Right atrium auricular region (tissue), 2 donors: Measurements from ENCODE around the gene ZNRF4. TPM values are rescaled to one million over a fixed set of nuclear protein-coding genes. Genes with fewer than 3 reads are reported as not detected.

ENCODE experiments used
- DNase-seq: peaks from one replicate; pipeline ENCODE4 v3.0.0-alpha.2; 2019; ENCODE audit warnings: low spot score
- H3K27ac ChIP-seq, 2 donors: fragments of 200-600 bp; sonication (generic); 1 replicate in 1 of 2; 2 replicates in 1 of 2; pipeline ENCODE4 v1.5.1; 2016 to 2019
- H3K27me3 ChIP-seq, 2 donors: fragments of 200-600 bp; sonication (generic); one replicate each; pipeline versions ENCODE4 v1.5.1 to v1.6.0; 2017 to 2019
- H3K36me3 ChIP-seq: fragments of 200-600 bp; sonication (generic); one replicate; pipeline ENCODE4 v1.5.1; 2016
- H3K4me1 ChIP-seq, 2 donors: fragments of 200-600 bp; sonication (generic); one replicate each; pipeline versions ENCODE4 v1.5.1 to v1.6.0; 2017 to 2019
- H3K4me3 ChIP-seq, 2 donors: fragments of 200-600 bp; sonication (generic); 1 replicate in 1 of 2; 2 replicates in 1 of 2; pipeline ENCODE4 v1.5.1; 2017 to 2019; ENCODE audit warnings: mild to moderate bottlenecking in 1 of 2, moderate library complexity in 1 of 2
- H3K9me3 ChIP-seq, 2 donors: fragments of 200-600 bp; sonication (generic); one replicate each; pipeline ENCODE4 v1.5.1; 2019
- total RNA-seq, 2 donors: library from RNA; depleted of rRNA; stranded (reverse); fragments of >200 nt; gene quantifications; one replicate each; pipeline ENCODE4 v1.1.0, GENCODE V29; 2016
- TF ChIP-seq, protein P1 (sequence below), 2 donors: fragments of 200-600 bp; sonication (generic); IDR thresholded peaks; one replicate each; pipeline ENCODE4 v1.5.1; 2019; ENCODE audit warnings: antibody characterized with exemption in 2 of 2

The ZNRF4 gene
- total RNA-seq, 2 donors from 2014 or later: not detected

GRCh38 chr19:5477451-5478215 is 22.4 kb downstream of the ZNRF4 start:
- peaks cover 4 to 18% of the 10 kb centered on the region in 2 donors for H3K9me3 ChIP-seq
- no peaks in the 10 kb centered on the region for H3K36me3 ChIP-seq
- no peak for DNase-seq
- no peaks in the 10 kb centered on the region for H3K4me1 ChIP-seq
- H3K4me3 ChIP-seq: no peak overlapping the region
- H3K27me3 ChIP-seq: peaks cover 0 to 6% of the 10 kb centered on the region in 2 donors
- TF ChIP-seq, protein P1, sequence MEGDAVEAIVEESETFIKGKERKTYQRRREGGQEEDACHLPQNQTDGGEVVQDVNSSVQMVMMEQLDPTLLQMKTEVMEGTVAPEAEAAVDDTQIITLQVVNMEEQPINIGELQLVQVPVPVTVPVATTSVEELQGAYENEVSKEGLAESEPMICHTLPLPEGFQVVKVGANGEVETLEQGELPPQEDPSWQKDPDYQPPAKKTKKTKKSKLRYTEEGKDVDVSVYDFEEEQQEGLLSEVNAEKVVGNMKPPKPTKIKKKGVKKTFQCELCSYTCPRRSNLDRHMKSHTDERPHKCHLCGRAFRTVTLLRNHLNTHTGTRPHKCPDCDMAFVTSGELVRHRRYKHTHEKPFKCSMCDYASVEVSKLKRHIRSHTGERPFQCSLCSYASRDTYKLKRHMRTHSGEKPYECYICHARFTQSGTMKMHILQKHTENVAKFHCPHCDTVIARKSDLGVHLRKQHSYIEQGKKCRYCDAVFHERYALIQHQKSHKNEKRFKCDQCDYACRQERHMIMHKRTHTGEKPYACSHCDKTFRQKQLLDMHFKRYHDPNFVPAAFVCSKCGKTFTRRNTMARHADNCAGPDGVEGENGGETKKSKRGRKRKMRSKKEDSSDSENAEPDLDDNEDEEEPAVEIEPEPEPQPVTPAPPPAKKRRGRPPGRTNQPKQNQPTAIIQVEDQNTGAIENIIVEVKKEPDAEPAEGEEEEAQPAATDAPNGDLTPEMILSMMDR (IDR thresholded peaks at IDR 0.05): no peak
- no peak overlapping the region for H3K27ac ChIP-seq

GRCh38 chr19:5478241-5478924 is 23.2 kb downstream of the ZNRF4 start:
- Histone ChIP-seq H3K27me3 (peaks cover 0 to 6% of the 10 kb centered on the region in 2 donors), H3K36me3 (no peaks in the 10 kb centered on the region), H3K27ac (no peak overlapping the region), H3K9me3 (peaks cover 4 to 22% of the 10 kb centered on the region in 2 donors), H3K4me3 (no peak overlapping the region), H3K4me1 (no peaks in the 10 kb centered on the region)
- no peak for DNase-seq
- TF ChIP-seq, protein P1 (IDR thresholded peaks at IDR 0.05): no peak

- H3K27ac ChIP-seq: no peak overlapping the region
- H3K4me1 ChIP-seq: no peaks in the 10 kb centered on the region
- H3K4me3 ChIP-seq: no peak overlapping the region
- H3K36me3 ChIP-seq: no peaks in the 10 kb centered on the region
- H3K27me3 ChIP-seq: peaks cover 0 to 6% of the 10 kb centered on the region in 2 donors
- H3K9me3 ChIP-seq: peaks cover 4 to 22% of the 10 kb centered on the region in 2 donors
- DNase-seq: no peak
- TF ChIP-seq, protein P1 (IDR thresholded peaks at IDR 0.05): no peak
Observed at GRCh38 chr19:5478925-5479588, 23.8 kb downstream of the ZNRF4 start.

GRCh38 chr19:5479958-5480357 is 24.7 kb downstream of the ZNRF4 start:
- Histone ChIP-seq H3K4me3 (no peak overlapping the region), H3K27ac (no peak overlapping the region)

DNA sequence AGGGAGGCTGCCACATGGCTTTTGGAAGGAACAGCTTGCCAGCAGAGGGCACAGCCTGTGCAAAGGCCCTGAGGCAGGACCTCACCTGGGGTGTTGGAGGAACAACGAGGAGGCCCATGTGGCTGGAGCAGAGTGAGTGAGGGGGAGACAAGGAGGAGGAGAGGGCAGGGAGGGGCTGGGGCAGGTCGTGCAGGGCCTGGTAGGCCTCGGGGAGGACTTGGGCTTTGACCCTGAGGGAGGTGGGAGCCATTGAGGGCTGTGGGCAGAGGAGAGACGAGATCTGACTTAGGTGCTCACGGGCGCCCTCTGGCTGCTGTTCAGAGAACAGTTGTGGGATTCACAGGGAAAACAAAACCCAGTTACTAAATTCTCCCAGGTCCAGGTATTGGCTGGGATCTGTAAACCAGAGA is 25.2 kb downstream of the ZNRF4 start:
- no peaks in the 10 kb centered on the region for H3K4me1 ChIP-seq
- peaks cover 4 to 22% of the 10 kb centered on the region in 2 donors for H3K9me3 ChIP-seq
- no peaks in the 10 kb centered on the region for H3K36me3 ChIP-seq
- H3K27ac ChIP-seq: no peak overlapping the region
- H3K27me3 ChIP-seq: peaks cover 0 to 6% of the 10 kb centered on the region in 2 donors
- TF ChIP-seq, protein P1 (IDR thresholded peaks at IDR 0.05): peak in 1 of 2 donors; percentile 54
- no peak overlapping the region for H3K4me3 ChIP-seq
- no peak for DNase-seq

More at GRCh38 chr19:5479958-5480357, 24.7 kb downstream of the ZNRF4 start:
- peaks cover 0 to 6% of the 10 kb centered on the region in 2 donors for H3K27me3 ChIP-seq
- DNase-seq: no peak
- H3K36me3 ChIP-seq: no peaks in the 10 kb centered on the region
- peaks cover 4 to 22% of the 10 kb centered on the region in 2 donors for H3K9me3 ChIP-seq
- TF ChIP-seq, protein P1 (IDR thresholded peaks at IDR 0.05): no peak
- no peaks in the 10 kb centered on the region for H3K4me1 ChIP-seq
